ENCODE results near the gene ZNF766. TPM values are rescaled to one million over a fixed set of nuclear protein-coding genes. Genes with fewer than 3 reads are reported as not detected.

The ZNF766 gene
- total RNA-seq, 1 donor from 2014 or later: 16.4 TPM

DNA sequence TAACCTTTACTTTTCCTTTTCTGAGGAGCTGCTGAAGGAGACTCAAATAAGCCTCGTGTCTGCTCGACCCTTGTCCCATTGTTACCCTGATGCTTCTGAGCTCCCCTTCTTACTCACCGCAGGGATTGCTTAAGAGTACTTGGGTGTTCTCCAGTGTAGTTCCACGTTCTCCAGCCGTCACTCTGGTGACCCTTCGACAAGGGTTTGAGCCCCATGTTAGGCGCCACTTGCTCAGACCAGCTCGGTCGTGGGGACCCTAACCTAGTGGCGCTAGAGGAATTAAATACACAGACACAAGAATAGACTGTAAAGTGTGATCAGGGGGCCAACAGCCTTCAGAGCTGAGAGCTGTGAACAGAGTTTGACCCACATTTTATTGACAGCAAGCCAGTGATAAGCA, 37.9 kb downstream of the ZNF766 start:
- Mint-ChIP-seq H3K36me3 (ENCODE audit: low read depth, unreplicated experiment) (peaks cover 88% of the 10 kb centered on the region), H3K4me3 (ENCODE audit: unreplicated experiment) (peak overlapping the region; percentile 88), H3K9me3 (ENCODE audit: unreplicated experiment) (peaks cover 35% of the 10 kb centered on the region), H3K4me1 (ENCODE audit: unreplicated experiment) (no peaks in the 10 kb centered on the region), H3K27ac (ENCODE audit: unreplicated experiment) (no peak overlapping the region), H3K27me3 (ENCODE audit: unreplicated experiment) (peaks cover 7% of the 10 kb centered on the region)
- TF ChIP-seq, protein P1, sequence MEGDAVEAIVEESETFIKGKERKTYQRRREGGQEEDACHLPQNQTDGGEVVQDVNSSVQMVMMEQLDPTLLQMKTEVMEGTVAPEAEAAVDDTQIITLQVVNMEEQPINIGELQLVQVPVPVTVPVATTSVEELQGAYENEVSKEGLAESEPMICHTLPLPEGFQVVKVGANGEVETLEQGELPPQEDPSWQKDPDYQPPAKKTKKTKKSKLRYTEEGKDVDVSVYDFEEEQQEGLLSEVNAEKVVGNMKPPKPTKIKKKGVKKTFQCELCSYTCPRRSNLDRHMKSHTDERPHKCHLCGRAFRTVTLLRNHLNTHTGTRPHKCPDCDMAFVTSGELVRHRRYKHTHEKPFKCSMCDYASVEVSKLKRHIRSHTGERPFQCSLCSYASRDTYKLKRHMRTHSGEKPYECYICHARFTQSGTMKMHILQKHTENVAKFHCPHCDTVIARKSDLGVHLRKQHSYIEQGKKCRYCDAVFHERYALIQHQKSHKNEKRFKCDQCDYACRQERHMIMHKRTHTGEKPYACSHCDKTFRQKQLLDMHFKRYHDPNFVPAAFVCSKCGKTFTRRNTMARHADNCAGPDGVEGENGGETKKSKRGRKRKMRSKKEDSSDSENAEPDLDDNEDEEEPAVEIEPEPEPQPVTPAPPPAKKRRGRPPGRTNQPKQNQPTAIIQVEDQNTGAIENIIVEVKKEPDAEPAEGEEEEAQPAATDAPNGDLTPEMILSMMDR (IDR thresholded peaks at IDR 0.05; ENCODE audit: unreplicated experiment): no peak
- DNase-seq (ENCODE audit: low spot score): no peak

DNA sequence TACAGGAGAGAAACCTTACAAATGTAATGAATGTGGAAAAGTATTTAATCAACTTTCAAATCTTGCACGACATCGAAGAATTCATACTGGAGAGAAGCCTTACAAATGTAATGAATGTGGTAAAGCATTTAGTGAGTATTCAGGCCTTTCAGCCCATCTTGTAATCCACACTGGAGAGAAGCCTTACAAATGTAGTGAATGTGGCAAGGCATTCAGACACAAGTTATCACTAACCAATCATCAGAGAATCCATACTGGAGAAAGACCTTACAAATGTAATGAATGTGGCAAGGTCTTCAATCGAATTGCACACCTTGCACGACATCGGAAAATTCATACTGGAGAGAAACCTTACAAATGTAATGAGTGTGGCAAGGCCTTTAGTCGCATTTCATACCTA, 53.0 kb downstream of the ZNF766 start:
- no peak for DNase-seq (ENCODE audit: low spot score)
- Mint-ChIP-seq H3K4me3 (ENCODE audit: unreplicated experiment) (peak overlapping the region; percentile 68), H3K36me3 (ENCODE audit: low read depth, unreplicated experiment) (peaks cover 70% of the 10 kb centered on the region), H3K4me1 (ENCODE audit: unreplicated experiment) (no peaks in the 10 kb centered on the region), H3K27ac (ENCODE audit: unreplicated experiment) (no peak overlapping the region), H3K27me3 (ENCODE audit: unreplicated experiment) (no peaks in the 10 kb centered on the region), H3K9me3 (ENCODE audit: unreplicated experiment) (peaks cover 70% of the 10 kb centered on the region)
- TF ChIP-seq, protein P1 (IDR thresholded peaks at IDR 0.05; ENCODE audit: unreplicated experiment): no peak

DNA sequence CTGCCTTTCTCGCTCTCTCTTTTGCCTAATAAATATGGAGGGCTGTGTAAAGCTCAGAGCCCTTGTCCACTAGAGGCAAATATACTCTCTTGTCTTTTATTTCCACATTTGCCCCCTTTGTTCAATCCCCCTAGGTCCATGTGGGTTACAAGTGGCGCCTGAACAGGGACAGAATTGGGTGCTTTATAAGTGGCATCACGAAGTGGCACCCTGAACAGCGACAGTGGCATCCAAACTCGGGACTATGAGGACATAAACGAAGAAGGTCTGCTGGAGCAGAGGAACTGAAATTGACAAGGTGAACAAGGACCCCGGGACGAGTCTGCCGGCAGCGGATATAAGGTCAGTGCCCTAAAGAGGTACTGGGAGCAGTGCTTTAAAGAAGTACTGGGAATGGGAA, 62.4 kb downstream of the ZNF766 start:
- no peak overlapping the region for H3K4me3 Mint-ChIP-seq (ENCODE audit: unreplicated experiment)
- TF ChIP-seq, protein P1 (IDR thresholded peaks at IDR 0.05; ENCODE audit: unreplicated experiment): no peak
- H3K27ac Mint-ChIP-seq (ENCODE audit: unreplicated experiment): no peak overlapping the region
- peaks cover 7% of the 10 kb centered on the region for H3K4me1 Mint-ChIP-seq (ENCODE audit: unreplicated experiment)
- H3K27me3 Mint-ChIP-seq (ENCODE audit: unreplicated experiment): peaks cover 3% of the 10 kb centered on the region
- no peak for DNase-seq (ENCODE audit: low spot score)
- peaks cover 22% of the 10 kb centered on the region for H3K36me3 Mint-ChIP-seq (ENCODE audit: low read depth, unreplicated experiment)
- peaks cover 17% of the 10 kb centered on the region for H3K9me3 Mint-ChIP-seq (ENCODE audit: unreplicated experiment)

DNA sequence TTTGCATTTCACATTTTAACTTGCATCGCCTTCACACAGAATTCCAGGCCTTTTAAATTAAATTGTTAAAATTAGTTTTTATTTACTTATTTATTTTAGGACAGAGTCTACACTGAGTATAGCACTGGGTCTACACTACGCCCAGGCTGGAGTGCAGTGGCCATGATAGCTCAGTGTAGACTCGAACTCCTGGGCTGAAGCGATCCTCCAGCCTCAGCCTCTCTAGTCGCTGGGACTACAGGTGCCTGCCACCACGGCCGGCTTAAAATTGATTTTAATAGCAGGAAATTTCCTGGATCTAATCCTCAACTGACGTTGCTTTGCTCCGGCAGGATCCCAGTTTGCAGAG, 66.4 kb downstream of the ZNF766 start:
- peaks cover 28% of the 10 kb centered on the region for H3K36me3 Mint-ChIP-seq (ENCODE audit: low read depth, unreplicated experiment)
- no peak for DNase-seq (ENCODE audit: low spot score)
- peak overlapping the region; percentile 96 for H3K4me3 Mint-ChIP-seq (ENCODE audit: unreplicated experiment)
- peaks cover 21% of the 10 kb centered on the region for H3K9me3 Mint-ChIP-seq (ENCODE audit: unreplicated experiment)
- peaks cover 15% of the 10 kb centered on the region for H3K4me1 Mint-ChIP-seq (ENCODE audit: unreplicated experiment)
- H3K27ac Mint-ChIP-seq (ENCODE audit: unreplicated experiment): no peak overlapping the region
- H3K27me3 Mint-ChIP-seq (ENCODE audit: unreplicated experiment): peaks cover 7% of the 10 kb centered on the region
- TF ChIP-seq, protein P1 (IDR thresholded peaks at IDR 0.05; ENCODE audit: unreplicated experiment): no peak

DNA sequence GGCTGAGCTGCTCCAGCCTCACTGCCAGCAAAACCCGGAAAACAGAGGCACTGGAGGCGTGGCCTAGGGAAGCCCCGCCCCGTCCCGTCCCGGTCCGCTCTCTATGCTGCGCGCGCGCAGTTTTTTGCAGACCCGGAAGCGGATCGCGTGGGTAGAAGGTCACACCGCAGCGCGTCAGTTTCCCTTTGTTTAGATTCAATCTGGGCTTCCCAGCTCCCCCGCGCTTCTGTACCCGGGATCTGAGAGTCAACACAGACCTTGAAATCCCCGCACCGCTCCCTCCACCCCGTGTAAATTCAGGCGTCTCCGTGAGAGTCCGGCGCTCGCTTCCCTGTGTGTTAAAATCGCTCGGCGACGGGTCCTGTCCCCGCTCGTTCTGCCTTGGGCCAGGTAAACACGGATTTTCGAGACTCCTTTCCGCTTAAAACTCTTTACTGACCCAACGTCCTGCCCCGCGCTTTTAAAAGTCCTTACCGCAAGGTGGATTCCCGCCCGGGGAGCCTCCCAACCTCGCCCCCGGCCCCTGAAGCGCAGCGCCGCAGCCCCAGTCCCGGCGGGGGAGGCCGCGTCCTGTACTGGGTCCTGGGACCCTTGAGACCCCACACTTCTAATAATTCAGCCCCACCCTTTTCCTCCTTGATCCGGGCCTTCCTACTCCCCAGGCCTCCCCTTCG, 66.9 kb downstream of the ZNF766 start, which contains the start of gene ZNF610:
TSS of gene ZNF610 (plus strand) at position 127 of the 674 bp plus-strand sequence. CDS start 12,930 bp downstream, outside the sequence.
- Mint-ChIP-seq H3K4me1 (ENCODE audit: unreplicated experiment) (peaks cover 15% of the 10 kb centered on the region), H3K27ac (ENCODE audit: unreplicated experiment) (peak within 1 kb of the TSS; percentile 88), H3K27me3 (ENCODE audit: unreplicated experiment) (peaks cover 7% of the 10 kb centered on the region), H3K36me3 (ENCODE audit: low read depth, unreplicated experiment) (peaks cover 28% of the 10 kb centered on the region), H3K4me3 (ENCODE audit: unreplicated experiment) (peak within 1 kb of the TSS; percentile 96), H3K9me3 (ENCODE audit: unreplicated experiment) (peaks cover 17% of the 10 kb centered on the region)
- DNase-seq (ENCODE audit: low spot score): peak; percentile 85
- TF ChIP-seq, protein P1 (IDR thresholded peaks at IDR 0.05; ENCODE audit: unreplicated experiment): no peak
